Body of pancreas (tissue), 4 donors: ENCODE measurements around the gene GRK1. TPM values are rescaled to one million over a fixed set of nuclear protein-coding genes. Genes with fewer than 3 reads are reported as not detected.

Source experiments
- ATAC-seq: fragments of 150-250 bp; one replicate; pipeline ENCODE4 v1.9.1; 2016
- DNase-seq, 4 donors: peaks; one replicate each; pipeline ENCODE4 v3.0.0-alpha.2; 2019
- H3K27ac ChIP-seq, 4 donors: fragments of 200-600 bp; sonication (generic); 1 replicate in 3 of 4; 2 replicates in 1 of 4; pipeline versions ENCODE4 v1.5.1 to v1.6.1; 2016 to 2019; ENCODE audit warnings: mild to moderate bottlenecking in 1 of 4, mixed read lengths in 1 of 4, moderate library complexity in 1 of 4
- H3K27me3 ChIP-seq, 2 donors: fragments of 200-600 bp; sonication (generic); one replicate each; pipeline ENCODE4 v1.6.0; 2016; ENCODE audit warnings: mild to moderate bottlenecking in 1 of 2
- H3K36me3 ChIP-seq, 2 donors: fragments of 200-600 bp; sonication (generic); replicated peaks in 1 of 2; 2 replicates each; pipeline ENCODE4 v1.5.1; 2016; ENCODE audit warnings: low read depth in 2 of 2; ENCODE audit not compliant: insufficient read depth in 1 of 2
- H3K4me1 ChIP-seq: fragments of 200-600 bp; sonication (generic); one replicate; pipeline ENCODE4 v1.6.0; 2016
- H3K4me3 ChIP-seq, 2 donors: fragments of 200-600 bp; sonication (generic); 1 replicate in 1 of 2; 2 replicates in 1 of 2; pipeline ENCODE4 v1.5.1; 2016 to 2019
- H3K9me3 ChIP-seq, 3 donors: fragments of 200-600 bp; sonication (generic); 1 replicate in 2 of 3; 2 replicates in 1 of 3; pipeline ENCODE4 v1.5.1; 2016
- CTCF ChIP-seq, 7 experiments: fragments of 450-650 bp in 4 of 7; fragments of 200-600 bp in 3 of 7; sonication (generic) in 3 of 7; IDR thresholded peaks; one replicate each; pipeline ENCODE4 v1.5.1; 2016 to 2019; ENCODE audit warnings: antibody characterized with exemption in 7 of 7
- POLR2A ChIP-seq, 3 donors: fragments of 450-650 bp; IDR thresholded peaks; one replicate each; pipeline ENCODE4 v1.6.1; 2016; ENCODE audit warnings: antibody characterized with exemption in 3 of 3, mild to moderate bottlenecking in 2 of 3
- WGBS, 2 donors: methylation state at CpG; one replicate each; pipeline ENCODE4 v1.1.5; 2017; 5-methylcytosine and 5-hydroxymethylcytosine counted together
- intact Hi-C: fragments of 100-400 bp; cut with DNase I; formaldehyde crosslinking; loops from one replicate; pipeline ENCODE4 v1.15.1; 2023
- total RNA-seq, 2 donors: library from RNA; depleted of rRNA; stranded (reverse); fragments of >200 nt; gene quantifications; one replicate each; pipeline ENCODE4 v1.1.0, GENCODE V29; 2016

GRK1 gene
- total RNA-seq, 2 donors from 2014 or later, result not detected

DNA sequence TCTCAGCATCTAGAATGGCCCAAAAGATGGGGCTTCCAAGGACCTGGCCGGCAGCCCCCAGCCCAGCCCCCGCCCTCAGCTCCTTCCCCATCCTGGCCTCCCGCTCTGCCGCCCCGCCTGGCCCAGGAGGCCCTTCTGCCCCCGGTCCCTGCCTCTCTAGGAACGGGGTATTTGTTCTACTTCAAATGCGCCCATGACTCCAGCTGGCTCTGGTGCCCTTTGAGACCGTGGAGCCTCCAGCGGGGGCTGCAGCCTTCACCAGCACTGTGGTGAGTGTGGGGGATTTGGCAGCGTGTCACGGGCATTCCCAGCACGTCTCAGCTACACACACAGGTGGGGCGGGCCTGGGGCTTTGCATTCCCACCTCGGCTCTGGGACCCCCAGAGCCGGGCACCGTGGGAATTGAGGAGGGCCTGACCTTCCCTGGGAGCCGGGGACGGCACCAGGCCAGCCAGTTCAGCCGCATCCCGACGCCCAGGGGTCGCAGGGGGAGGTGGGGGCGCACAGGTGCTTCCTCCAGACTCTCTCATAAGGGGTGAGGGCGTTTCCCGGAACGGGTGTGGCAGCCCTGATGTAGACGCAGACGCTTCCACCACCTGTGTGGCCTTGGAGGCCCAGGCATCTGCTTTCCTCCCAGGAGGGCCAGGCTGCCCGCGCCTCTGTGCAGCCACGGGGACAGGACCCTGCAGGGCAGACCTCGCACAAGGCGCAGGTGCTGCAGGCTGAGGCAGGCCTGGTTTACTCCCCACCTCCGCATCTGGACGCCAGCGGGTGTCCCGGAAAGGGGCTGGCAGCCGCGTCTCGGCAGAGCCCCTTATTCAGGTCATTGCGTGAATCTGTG lies 10.0 kb upstream of the GRK1 start:
- Histone ChIP-seq H3K9me3 (no peaks in the 10 kb centered on the region), H3K36me3 (no peaks in the 10 kb centered on the region), H3K4me1 (no peaks in the 10 kb centered on the region), H3K4me3 (no peak overlapping the region), H3K27ac (no peak overlapping the region), H3K27me3 (no peaks in the 10 kb centered on the region)
- TF ChIP-seq POLR2A (IDR thresholded peaks at IDR 0.05) (no peak), CTCF (IDR thresholded peaks at IDR 0.05) (no peak)
- intact Hi-C loops, result no loop called here
- peak in 2 of 4 donors; percentile 4 to 9 for DNase-seq
- ATAC-seq, result no peak
- 79 to 89% methylated on average over 26 to 30 of the region's 42 CpGs for WGBS, 2 donors

DNA sequence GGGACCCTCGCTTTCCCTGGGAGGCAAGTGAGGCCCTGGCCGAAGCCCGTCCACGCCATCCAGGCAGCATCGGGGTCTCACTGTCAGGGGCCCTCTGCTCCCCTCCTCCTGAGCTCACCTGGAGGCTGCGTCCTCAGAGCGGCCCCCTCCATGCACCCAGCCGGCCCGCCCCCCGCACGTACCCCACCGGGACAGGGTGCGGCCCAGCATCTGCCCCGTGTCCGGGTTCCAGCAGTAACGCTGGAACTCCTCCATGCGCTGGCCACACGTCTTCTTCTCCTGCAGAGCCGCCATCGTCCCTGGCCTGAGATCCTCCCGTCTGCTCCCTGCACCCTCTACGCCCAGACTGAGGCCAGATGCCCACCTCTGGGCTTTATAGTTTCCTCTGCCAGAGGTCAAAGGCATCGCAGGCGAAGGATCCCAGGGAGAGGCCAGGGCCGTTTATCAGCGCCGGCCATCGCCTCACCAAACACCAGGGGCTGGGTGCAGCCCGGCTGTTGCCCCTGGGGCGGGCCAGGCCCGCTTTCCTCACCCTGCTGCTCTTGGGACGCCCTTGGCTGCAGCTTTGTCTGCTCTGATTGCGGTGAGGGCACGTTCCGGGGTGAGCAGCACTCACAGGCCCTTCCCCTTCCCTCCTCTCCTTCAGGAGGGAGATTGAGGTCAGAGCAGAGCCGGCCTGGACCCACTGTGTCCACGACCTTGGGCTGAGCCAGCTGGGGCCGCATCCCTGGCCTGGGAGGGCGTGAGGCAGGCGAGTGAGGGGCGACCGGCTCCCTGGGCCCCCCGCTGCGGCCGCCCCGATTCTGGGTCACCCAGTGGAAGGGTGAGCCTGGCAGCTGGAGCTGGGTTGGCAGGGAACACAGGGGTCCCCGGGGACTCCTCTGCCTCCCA lies 8.9 kb upstream of the GRK1 start, which contains the start of gene ATP4B:
Gene ATP4B (minus strand): TSS at position 348 of the 891 bp plus-strand sequence. CDS start 54 bp downstream, at position 294.
- intact Hi-C loops, result no loop called here
- ATAC-seq (no peak), DNase-seq (peak in 2 of 4 donors; percentile 3 to 8)
- no peaks in the 10 kb centered on the region for H3K9me3 ChIP-seq
- no peak within 1 kb of the TSS for H3K4me3 ChIP-seq
- H3K4me1 ChIP-seq, result no peaks in the 10 kb centered on the region
- 79% methylated on average over 7 to 36 of the region's 47 CpGs for WGBS, 2 donors
- TF ChIP-seq CTCF (IDR thresholded peaks at IDR 0.05) (no peak), POLR2A (IDR thresholded peaks at IDR 0.05) (no peak)
- H3K27ac ChIP-seq, result no peak within 1 kb of the TSS
- H3K36me3 ChIP-seq, result no peaks in the 10 kb centered on the region
- no peaks in the 10 kb centered on the region for H3K27me3 ChIP-seq

- ATAC-seq, result no peak
- Histone ChIP-seq H3K27me3 (no peaks in the 10 kb centered on the region), H3K27ac (no peak overlapping the region), H3K4me3 (no peak overlapping the region), H3K36me3 (no peaks in the 10 kb centered on the region), H3K4me1 (no peaks in the 10 kb centered on the region), H3K9me3 (no peaks in the 10 kb centered on the region)
- 77 to 100% methylated on average over 1 to 14 of the region's 14 CpGs for WGBS, 2 donors
- intact Hi-C loops, result no loop called here
- DNase-seq, result peak in 2 of 4 donors; percentile 2 to 7
- TF ChIP-seq POLR2A (IDR thresholded peaks at IDR 0.05), result no peak
- TF ChIP-seq CTCF (IDR thresholded peaks at IDR 0.05), result no peak
These were observed 8.2 kb upstream of the GRK1 start for GRCh38 chr13:113658836-113659235.

DNA sequence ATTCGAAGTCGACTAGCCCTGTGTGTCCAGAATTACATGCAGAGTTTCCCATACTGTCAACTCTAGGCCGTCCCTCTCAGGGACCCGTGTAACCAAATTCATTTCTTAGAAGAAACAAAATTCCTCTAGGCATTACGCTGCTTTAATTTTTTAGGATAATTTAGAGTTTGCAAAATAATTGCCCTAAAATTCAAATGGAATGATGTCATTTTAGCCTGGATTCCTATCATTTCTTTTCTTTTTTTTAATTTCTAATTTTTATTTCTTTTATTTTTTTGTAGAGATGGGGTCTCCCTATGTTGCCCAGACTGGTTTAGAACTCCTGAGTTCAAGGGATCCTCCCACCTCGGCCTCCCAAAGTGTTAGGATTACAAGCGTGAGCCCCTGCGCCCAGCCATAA lies 7.7 kb upstream of the GRK1 start:
- H3K27me3 ChIP-seq, result no peaks in the 10 kb centered on the region
- ATAC-seq (no peak), DNase-seq (peak in 1 of 4 donors; percentile 1)
- H3K36me3 ChIP-seq, result no peaks in the 10 kb centered on the region
- H3K9me3 ChIP-seq, result no peaks in the 10 kb centered on the region
- intact Hi-C loops, result no loop called here
- WGBS, 2 donors, result 88 to 91% methylated on average over 8 of the region's 8 CpGs
- H3K27ac ChIP-seq, result no peak overlapping the region
- H3K4me1 ChIP-seq, result no peaks in the 10 kb centered on the region
- H3K4me3 ChIP-seq, result no peak overlapping the region
- no peak for TF ChIP-seq CTCF (IDR thresholded peaks at IDR 0.05)
- no peak for TF ChIP-seq POLR2A (IDR thresholded peaks at IDR 0.05)
